ENCODE measurements around the gene GNAQ.

The GNAQ gene

GRCh38 chr9:78044189-78044588, 12.6 kb upstream of the GNAQ start:
- TF ChIP-seq CTCF (IDR thresholded peaks at IDR 0.05; ENCODE audit: borderline replicate concordance, insufficient read depth, low read depth, low read length): no peak
- H3K4me3 ChIP-seq (ENCODE audit: low read depth, low read length): no peak overlapping the region

GRCh38 chr9:78041971-78042370, 10.4 kb upstream of the GNAQ start:
- H3K4me3 ChIP-seq (ENCODE audit: low read depth, low read length): no peak overlapping the region
- TF ChIP-seq CTCF (IDR thresholded peaks at IDR 0.05; ENCODE audit: borderline replicate concordance, insufficient read depth, low read depth, low read length): no peak

- no peak overlapping the region for H3K4me3 ChIP-seq (ENCODE audit: low read depth, low read length)
- no peak for TF ChIP-seq CTCF (IDR thresholded peaks at IDR 0.05; ENCODE audit: borderline replicate concordance, insufficient read depth, low read depth, low read length)
Observed at GRCh38 chr9:78040726-78041125, 9.1 kb upstream of the GNAQ start.

- no peak overlapping the region for H3K4me3 ChIP-seq (ENCODE audit: low read depth, low read length)
- TF ChIP-seq CTCF (IDR thresholded peaks at IDR 0.05; ENCODE audit: borderline replicate concordance, insufficient read depth, low read depth, low read length): no peak
Observed at GRCh38 chr9:78038620-78039300, 7.1 kb upstream of the GNAQ start.

GRCh38 chr9:78035383-78035993, 3.9 kb upstream of the GNAQ start:
- no peak overlapping the region for H3K4me3 ChIP-seq (ENCODE audit: low read depth, low read length)
- peak; percentile 68 for TF ChIP-seq CTCF (IDR thresholded peaks at IDR 0.05; ENCODE audit: borderline replicate concordance, insufficient read depth, low read depth, low read length)

- no peak for TF ChIP-seq CTCF (IDR thresholded peaks at IDR 0.05; ENCODE audit: borderline replicate concordance, insufficient read depth, low read depth, low read length)
- no peak overlapping the region for H3K4me3 ChIP-seq (ENCODE audit: low read depth, low read length)
Observed at GRCh38 chr9:78033870-78034269, 2.3 kb upstream of the GNAQ start.

All from GM12875 (cell line).